HUES6 (cell line): ENCODE results near the gene TCF12.
"Not testable (repeated sequence)": the region's sequence is repeated elsewhere in the genome, so short reads cannot be mapped to it uniquely, and the experiment has no call there.

ENCODE experiments used
- H3K27ac ChIP-seq: 2 replicates; pipeline ENCODE4 v1.7.0; 2013; ENCODE audit warnings: low read depth, mild to moderate bottlenecking, low read length, inconsistent platforms
- H3K27me3 ChIP-seq: 2 replicates; pipeline ENCODE4 v1.6.1; 2013; ENCODE audit warnings: low read length; ENCODE audit not compliant: control insufficient read depth, insufficient read depth
- H3K36me3 ChIP-seq: 2 replicates; pipeline ENCODE4 v1.6.1; 2013; ENCODE audit warnings: low read length; ENCODE audit not compliant: control insufficient read depth, insufficient read depth
- H3K4me1 ChIP-seq: 2 replicates; pipeline ENCODE4 v1.6.1; 2013; ENCODE audit warnings: low read length; ENCODE audit not compliant: control insufficient read depth, insufficient read depth
- H3K4me3 ChIP-seq: 2 replicates; pipeline ENCODE4 v1.5.1; 2013; ENCODE audit warnings: low read depth, low read length
- H3K9ac ChIP-seq: one replicate; pipeline ENCODE4 v1.6.1; 2013; ENCODE audit warnings: mild to moderate bottlenecking, low read length
- H3K9me3 ChIP-seq: 2 replicates; pipeline ENCODE4 v1.6.1; 2013; ENCODE audit warnings: low read depth, low read length; ENCODE audit not compliant: control insufficient read depth, insufficient read depth

The TCF12 gene

GRCh38 chr15:57152133-57152532, 233.7 kb downstream of the TCF12 start:
- Histone ChIP-seq H3K4me3 (no peak overlapping the region), H3K9me3 (peaks cover 15% of the 10 kb centered on the region), H3K4me1 (no peaks in the 10 kb centered on the region), H3K27ac (no peak overlapping the region), H3K36me3 (peaks cover 7% of the 10 kb centered on the region; the same call in 1 of the 2 replicates), H3K9ac (no peak overlapping the region), H3K27me3 (no peaks in the 10 kb centered on the region)

- H3K27ac ChIP-seq = no peak overlapping the region
- H3K4me3 ChIP-seq = no peak overlapping the region
- H3K27me3 ChIP-seq = no peaks in the 10 kb centered on the region
- no peaks in the 10 kb centered on the region for H3K4me1 ChIP-seq
- H3K9ac ChIP-seq = no peak overlapping the region
- peaks cover 15% of the 10 kb centered on the region for H3K9me3 ChIP-seq
- H3K36me3 ChIP-seq = peaks cover 7% of the 10 kb centered on the region; the same call in 1 of the 2 replicates
These were observed 234.5 kb downstream of the TCF12 start for GRCh38 chr15:57152666-57153539.

GRCh38 chr15:57156210-57156884, 237.9 kb downstream of the TCF12 start:
- H3K4me1 ChIP-seq = no peaks in the 10 kb centered on the region
- no peak overlapping the region for H3K4me3 ChIP-seq
- no peak overlapping the region for H3K9ac ChIP-seq
- H3K36me3 ChIP-seq = peaks cover 7% of the 10 kb centered on the region; the same call in 1 of the 2 replicates
- H3K27ac ChIP-seq = no peak overlapping the region
- peaks cover 11% of the 10 kb centered on the region for H3K9me3 ChIP-seq
- H3K27me3 ChIP-seq = no peaks in the 10 kb centered on the region

GRCh38 chr15:57158589-57158988, 240.1 kb downstream of the TCF12 start:
- Histone ChIP-seq H3K9ac (no peak overlapping the region), H3K9me3 (no peaks in the 10 kb centered on the region), H3K36me3 (no peaks in the 10 kb centered on the region), H3K27ac (no peak overlapping the region), H3K4me3 (no peak overlapping the region), H3K4me1 (no peaks in the 10 kb centered on the region), H3K27me3 (no peaks in the 10 kb centered on the region)

GRCh38 chr15:57158997-57159668, 240.7 kb downstream of the TCF12 start:
- H3K36me3 ChIP-seq = no peaks in the 10 kb centered on the region
- no peak overlapping the region for H3K27ac ChIP-seq
- H3K27me3 ChIP-seq = no peaks in the 10 kb centered on the region

GRCh38 chr15:57159767-57160166, 241.3 kb downstream of the TCF12 start:
- H3K36me3 ChIP-seq = no peaks in the 10 kb centered on the region
- no peaks in the 10 kb centered on the region for H3K9me3 ChIP-seq
- no peak overlapping the region for H3K27ac ChIP-seq
- H3K9ac ChIP-seq = no peak overlapping the region
- no peaks in the 10 kb centered on the region for H3K27me3 ChIP-seq
- H3K4me1 ChIP-seq = no peaks in the 10 kb centered on the region
- H3K4me3 ChIP-seq = no peak overlapping the region

More at GRCh38 chr15:57158997-57159668, 240.7 kb downstream of the TCF12 start:
- Histone ChIP-seq H3K4me3 (no peak overlapping the region), H3K4me1 (no peaks in the 10 kb centered on the region), H3K9me3 (no peaks in the 10 kb centered on the region), H3K9ac (no peak overlapping the region)

GRCh38 chr15:57160823-57161560, 242.5 kb downstream of the TCF12 start:
- no peaks in the 10 kb centered on the region for H3K27me3 ChIP-seq
- no peaks in the 10 kb centered on the region for H3K4me1 ChIP-seq
- no peak overlapping the region for H3K9ac ChIP-seq
- H3K4me3 ChIP-seq = no peak overlapping the region
- H3K9me3 ChIP-seq = no peaks in the 10 kb centered on the region
- H3K27ac ChIP-seq = no peak overlapping the region
- H3K36me3 ChIP-seq = no peaks in the 10 kb centered on the region

GRCh38 chr15:57164251-57164650, 245.8 kb downstream of the TCF12 start:
- not testable (repeated sequence) for H3K27me3 ChIP-seq, H3K4me1 ChIP-seq, H3K9me3 ChIP-seq, H3K27ac ChIP-seq, H3K4me3 ChIP-seq, H3K36me3 ChIP-seq, H3K9ac ChIP-seq

- Histone ChIP-seq H3K9me3 (no peaks in the 10 kb centered on the region), H3K4me1 (no peaks in the 10 kb centered on the region), H3K4me3 (no peak overlapping the region), H3K36me3 (no peaks in the 10 kb centered on the region), H3K27ac (no peak overlapping the region), H3K9ac (no peak overlapping the region), H3K27me3 (no peaks in the 10 kb centered on the region)
These were observed 247.5 kb downstream of the TCF12 start for GRCh38 chr15:57165992-57166391.

- Histone ChIP-seq H3K9me3 (no peaks in the 10 kb centered on the region), H3K4me3 (no peak overlapping the region), H3K4me1 (no peaks in the 10 kb centered on the region), H3K27me3 (no peaks in the 10 kb centered on the region), H3K9ac (no peak overlapping the region), H3K27ac (no peak overlapping the region), H3K36me3 (no peaks in the 10 kb centered on the region)
These were observed 249.5 kb downstream of the TCF12 start for GRCh38 chr15:57167821-57168395.
